IMR-90 (cell line): Measurements from ENCODE around the gene FASTKD1. TPM values are rescaled to one million over a fixed set of nuclear protein-coding genes. Genes with fewer than 3 reads are reported as not detected.

Experiments used
- ATAC-seq: fragments of 200-7000 bp; cut with Tn5 transposase; 2 replicates; pipeline ENCODE4 v1.9.1; 2020; ENCODE audit warnings: low read depth, mild to moderate bottlenecking, moderate library complexity
- BruUV-seq: library from RNA; stranded (reverse); fragments of 400-500 nt; replicated peaks from 2 replicates; lab custom pipeline; 2021; lab: Mats Ljungman, UMichigan
- CTCF ChIA-PET: fragments of 300-600 bp; formaldehyde crosslinking; extraction: SDS; loops from one replicate; lab custom pipeline; 2021; ENCODE audit warnings: antibody characterized with exemption; lab: Yijun Ruan, JAX
- POLR2A ChIA-PET: fragments of 300-600 bp; sonication (Branson Sonifier 250); formaldehyde crosslinking; loops from one replicate; lab custom pipeline; 2022; ENCODE audit warnings: antibody characterized with exemption; ENCODE audit not compliant: unreplicated experiment; lab: Charles Lee
- DNase-seq: peaks from one replicate; pipeline ENCODE4 v3.0.0; 2013
- H2AFZ ChIP-seq: replicated peaks from 2 replicates; pipeline ENCODE3; 2013; ENCODE audit warnings: low read length, mild to moderate bottlenecking; ENCODE audit not compliant: poor library complexity
- H2AK5ac ChIP-seq: 2 replicates; pipeline ENCODE4 v1.6.1; 2013; ENCODE audit warnings: low read depth, low read length, inconsistent platforms
- H2AK9ac ChIP-seq: replicated peaks from 2 replicates; pipeline ENCODE3; 2013; ENCODE audit warnings: mild to moderate bottlenecking, low read depth, low read length, moderate library complexity; ENCODE audit not compliant: poor library complexity
- H2BK120ac ChIP-seq: 2 replicates; pipeline ENCODE4 v1.6.1; 2013; ENCODE audit warnings: low read depth, low read length, inconsistent platforms
- H2BK15ac ChIP-seq: 3 replicates; pipeline ENCODE4 v1.6.1; 2013; ENCODE audit warnings: low read depth, low read length, inconsistent platforms
- H2BK20ac ChIP-seq: 2 replicates; pipeline ENCODE4 v1.6.1; 2013; ENCODE audit warnings: low read depth, mild to moderate bottlenecking, inconsistent platforms, low read length, moderate library complexity
- H2BK5ac ChIP-seq: 2 replicates; pipeline ENCODE4 v1.6.1; 2013; ENCODE audit warnings: mild to moderate bottlenecking, low read depth, low read length, inconsistent platforms; ENCODE audit not compliant: poor library complexity, severe bottlenecking
- H3K14ac ChIP-seq: replicated peaks from 2 replicates; pipeline ENCODE4 v1.6.1; 2013; ENCODE audit warnings: low read depth, low read length, inconsistent platforms
- H3K18ac ChIP-seq: 2 replicates; pipeline ENCODE4 v1.6.1; 2013; ENCODE audit warnings: low read depth, low read length, control low read depth
- H3K23ac ChIP-seq: 2 replicates; pipeline ENCODE4 v1.6.1; 2013; ENCODE audit warnings: low read depth, low read length, inconsistent platforms
- H3K27ac ChIP-seq: 2 replicates; pipeline ENCODE4 v1.5.1; 2013; ENCODE audit warnings: mild to moderate bottlenecking, control low read depth, low read length; ENCODE audit not compliant: insufficient read depth
- H3K27me3 ChIP-seq: 2 replicates; pipeline ENCODE4 v1.6.1; 2013; ENCODE audit warnings: low read length; ENCODE audit not compliant: control insufficient read depth, insufficient read depth
- H3K36me3 ChIP-seq: 2 replicates; pipeline ENCODE4 v1.6.1; 2013; ENCODE audit warnings: low read length, mixed read lengths; ENCODE audit not compliant: control insufficient read depth, insufficient read depth
- H3K4ac ChIP-seq: 2 replicates; pipeline ENCODE4 v1.6.1; 2013; ENCODE audit warnings: low read depth, low read length, inconsistent platforms
- H3K4me1 ChIP-seq: 2 replicates; pipeline ENCODE4 v1.6.1; 2013; ENCODE audit warnings: low read length, mixed read lengths; ENCODE audit not compliant: control insufficient read depth, insufficient read depth
- H3K4me2 ChIP-seq: 2 replicates; pipeline ENCODE4 v1.6.1; 2013; ENCODE audit warnings: low read depth, mild to moderate bottlenecking, control low read depth, low read length, moderate library complexity
- H3K4me3 ChIP-seq: 2 replicates; pipeline ENCODE4 v1.5.1; 2013; ENCODE audit warnings: low read depth, mild to moderate bottlenecking, control low read depth, low read length, moderate library complexity; ENCODE audit not compliant: insufficient read depth
- H3K56ac ChIP-seq: 2 replicates; pipeline ENCODE4 v1.6.1; 2013; ENCODE audit warnings: low read length, inconsistent platforms; ENCODE audit not compliant: insufficient read depth; ENCODE audit errors: extremely low read depth
- H3K79me1 ChIP-seq, 2 experiments: 2 replicates each; pipeline ENCODE4 v1.6.1; 2013; ENCODE audit warnings: low read length in 2 of 2, inconsistent platforms in 1 of 2, low read depth in 1 of 2
- H3K9ac ChIP-seq: 2 replicates; pipeline ENCODE4 v1.6.1; 2013; ENCODE audit warnings: low read depth, low read length, control low read depth
- H3K9me1 ChIP-seq: 2 replicates; pipeline ENCODE4 v1.6.1; 2013; ENCODE audit warnings: low read length, inconsistent platforms; ENCODE audit not compliant: insufficient read depth
- H3K9me3 ChIP-seq: 2 replicates; pipeline ENCODE4 v1.6.1; 2013; ENCODE audit warnings: low read length; ENCODE audit not compliant: control insufficient read depth, insufficient read depth
- H4K20me1 ChIP-seq: 2 replicates; pipeline ENCODE4 v1.6.1; 2013; ENCODE audit warnings: low read length, inconsistent platforms; ENCODE audit not compliant: insufficient read depth
- H4K5ac ChIP-seq: 2 replicates; pipeline ENCODE4 v1.6.1; 2013; ENCODE audit warnings: mild to moderate bottlenecking, low read depth, low read length, control low read depth
- H4K8ac ChIP-seq, 2 experiments: 2 replicates each; pipeline ENCODE4 v1.6.1; 2013; ENCODE audit warnings: low read depth in 2 of 2, low read length in 2 of 2, control low read depth in 1 of 2, inconsistent platforms in 1 of 2
- H4K91ac ChIP-seq: 2 replicates; pipeline ENCODE4 v1.6.1; 2013; ENCODE audit warnings: low read depth, low read length, inconsistent platforms; ENCODE audit not compliant: insufficient read depth
- CHD1 ChIP-seq: IDR thresholded peaks from 2 replicates; pipeline ENCODE4 v1.6.1; 2012; ENCODE audit warnings: low read depth, low read length, improper control_type of control experiment
- CTCF ChIP-seq: conservative IDR thresholded peaks from 2 replicates; pipeline ENCODE4 v1.5.1; 2012; ENCODE audit warnings: mild to moderate bottlenecking, low read depth, low read length, improper control_type of control experiment
- FOS ChIP-seq: fragments of 150-350 bp; IDR thresholded peaks from 2 replicates; pipeline ENCODE4 v1.6.1; 2016; ENCODE audit warnings: low read depth, low read length
- MAFK ChIP-seq: IDR thresholded peaks from 2 replicates; pipeline ENCODE4 v1.6.1; 2012; ENCODE audit warnings: low read depth, low read length, improper control_type of control experiment
- NFE2L2 ChIP-seq: fragments of 150-350 bp; IDR thresholded peaks from 2 replicates; pipeline ENCODE4 v1.6.1; 2016; ENCODE audit warnings: low read depth, mild to moderate bottlenecking, low read length
- RAD21 ChIP-seq: IDR thresholded peaks from 2 replicates; pipeline ENCODE4 v1.6.1; 2012; ENCODE audit warnings: low read length, improper control_type of control experiment
- SMC3 ChIP-seq: fragments of 150-350 bp; IDR thresholded peaks from 2 replicates; pipeline ENCODE4 v1.6.1; 2016; ENCODE audit warnings: low read depth, mild to moderate bottlenecking, antibody characterized with exemption, low read length, moderate library complexity
- USF2 ChIP-seq: fragments of 150-350 bp; IDR thresholded peaks from 2 replicates; pipeline ENCODE4 v1.6.1; 2017; ENCODE audit warnings: mild to moderate bottlenecking, antibody characterized with exemption, low read length, low read depth
- WGBS, 2 experiments: methylation state at CpG; one replicate each; pipeline versions ENCODE4 v1.1.5 to v1.1.7; 2013; ENCODE audit warnings: missing lambda C conversion rate in 2 of 2; ENCODE audit not compliant: insufficient read length in 1 of 2; ENCODE audit errors: extremely low coverage in 2 of 2; 5-methylcytosine and 5-hydroxymethylcytosine counted together
- dilution Hi-C: fragments of 300-500 bp; cut with HindIII; formaldehyde crosslinking; loops from one replicate; pipeline ENCODE4 v1.14.3; 2018; ENCODE audit warnings: low sequenced_read_pairs; ENCODE audit not compliant: unreplicated experiment
- in situ Hi-C: fragments of 300-500 bp; cut with MboI; formaldehyde crosslinking; loops from 3 replicates; pipeline ENCODE4 v1.14.3; 2019; ENCODE audit warnings: low sequenced_read_pairs, inconsistent platforms, mixed read lengths
- intact Hi-C: fragments of 100-400 bp; cut with micrococcal nuclease; formaldehyde crosslinking; loops from 2 replicates; pipeline ENCODE4 v1.10.0; 2022
- polyA plus RNA-seq, 3 experiments: library from polyadenylated mRNA; depleted of rRNA; stranded (reverse); fragments of >200 nt; gene quantifications; 2 replicates each; pipeline ENCODE4 v1.2.3, GENCODE V29; 2012; ENCODE audit warnings: low replicate concordance in 1 of 3
- total RNA-seq: library from RNA; depleted of rRNA; stranded (reverse); fragments of >200 nt; gene quantifications from 2 replicates; pipeline ENCODE4 v1.2.3, GENCODE V29; 2012

The FASTKD1 gene
- total and polyA plus RNA-seq, 2 of the 4 experiments (the other 2 are of a cell fraction) = 11.4 to 11.5 TPM

GRCh38 chr2:169542433-169542832 is 31.2 kb downstream of the FASTKD1 start:
- CTCF ChIA-PET = no interaction called here
- Histone ChIP-seq H3K36me3 (peaks cover 8% of the 10 kb centered on the region; the same call in 1 of the 2 replicates), H2BK120ac (no peak overlapping the region), H3K23ac (no peak overlapping the region), H3K9ac (no peak overlapping the region), H3K9me3 (no peaks in the 10 kb centered on the region), H3K4me3 (no peak overlapping the region), H2BK5ac (no peak overlapping the region), H3K79me1 (no peaks in the 10 kb centered on the region), H4K91ac (no peak overlapping the region), H3K4ac (no peak overlapping the region), H3K27ac (no peak overlapping the region), H3K27me3 (no peaks in the 10 kb centered on the region), H3K56ac (no peak overlapping the region), H3K18ac (no peak overlapping the region), H2AK5ac (no peak overlapping the region), H2AK9ac (no peak overlapping the region), H2AFZ (no peak overlapping the region), H4K8ac (no peak overlapping the region), H3K4me1 (no peaks in the 10 kb centered on the region), H2BK15ac (no peak overlapping the region), H2BK20ac (no peak overlapping the region), H4K5ac (no peak overlapping the region), H3K14ac (no peak overlapping the region), H3K4me2 (no peak overlapping the region), H3K9me1 (no peaks in the 10 kb centered on the region), H4K20me1 (no peaks in the 10 kb centered on the region)
- DNase-seq (no peak), ATAC-seq (no peak)
- no CpG with 5 or more reads among the region's 3 CpGs for WGBS, 2 experiments
- in situ Hi-C loops = no loop called here
- dilution Hi-C loops = no loop called here
- POLR2A ChIA-PET = no interaction called here
- no TSS peak for BruUV-seq
- TF ChIP-seq CTCF (no peak), MAFK (no peak), RAD21 (no peak), USF2 (no peak), FOS (no peak), CHD1 (no peak), SMC3 (no peak), NFE2L2 (no peak)
- intact Hi-C loops = no loop called here
